K562 (cell line): ENCODE results near the gene ZSWIM6. TPM values are rescaled to one million over a fixed set of nuclear protein-coding genes. Genes with fewer than 3 reads are reported as not detected.
A peak's percentile ranks its signal among the peaks of the same experiment; 100 is the strongest.

Experiments
- ATAC-seq: fragments of 200-7000 bp; cut with Tn5 transposase; 3 replicates; pipeline ENCODE4 v1.9.1; 2020; ENCODE audit warnings: moderate library complexity
- BruUV-seq: library from RNA; stranded (reverse); fragments of 400-500 nt; replicated peaks from 2 replicates; lab custom pipeline; 2021; lab: Mats Ljungman, UMichigan
- CTCF ChIA-PET: fragments of 300-600 bp; formaldehyde crosslinking; extraction: SDS; loops from one replicate; lab custom pipeline; 2021; ENCODE audit warnings: low intra/inter-chr PET ratio; lab: Yijun Ruan, JAX
- POLR2A ChIA-PET: fragments of 300-600, 350-650 bp; sonication (Branson Sonifier 250); formaldehyde crosslinking; extraction: SDS; loops from one replicate; lab custom pipeline; 2021; ENCODE audit warnings: antibody characterized with exemption, inconsistent platforms; lab: Yijun Ruan, JAX
- DNase-seq, 4 experiments: peaks; one replicate each; pipeline versions ENCODE4 v3.0.0 to v3.0.0-alpha.2; 2011 to 2018; ENCODE audit warnings: low spot score in 3 of 4, mixed read lengths in 3 of 4; ENCODE audit errors: extremely low read depth in 1 of 4
- FAIRE-seq: peaks from 2 replicates; lab custom pipeline; 2011; peaks lifted over from hg19 to GRCh38; lab: Jason Lieb, UNC
- H2AFZ ChIP-seq: 2 replicates; pipeline ENCODE4 v1.6.0; 2011; ENCODE audit warnings: low read depth, low read length, control low read depth, inconsistent platforms
- H3K27ac ChIP-seq: fragments of 200-600 bp; 3 replicates; pipeline ENCODE4 v1.8.0; 2011; ENCODE audit warnings: low read depth, mild to moderate bottlenecking, control low read depth, inconsistent platforms, low read length, moderate library complexity, mixed read lengths; ENCODE audit errors: extremely low read depth
- H3K27me3 ChIP-seq, 2 experiments: fragments of 300-600 bp in 1 of 2; 2 replicates in 1 of 2; 3 replicates in 1 of 2; pipeline versions ENCODE4 v1.6.0 to v1.8.0; 2011; ENCODE audit warnings: inconsistent platforms in 2 of 2, low read length in 2 of 2, mild to moderate bottlenecking in 1 of 2, mixed read lengths in 1 of 2, moderate library complexity in 1 of 2; ENCODE audit not compliant: control insufficient read depth in 2 of 2, insufficient read depth in 2 of 2
- H3K36me3 ChIP-seq: fragments of 300-600 bp; 3 replicates; pipeline ENCODE4 v1.8.0; 2011; ENCODE audit warnings: mild to moderate bottlenecking, low read length, inconsistent platforms; ENCODE audit not compliant: control insufficient read depth, insufficient read depth
- H3K4me1 ChIP-seq, 2 experiments: fragments of 200-600 bp in 1 of 2; replicated peaks in 1 of 2; 2 replicates in 1 of 2; 3 replicates in 1 of 2; pipeline versions ENCODE4 v1.5.1 to v1.8.0; 2011; ENCODE audit warnings: inconsistent platforms in 2 of 2, low read length in 2 of 2, mild to moderate bottlenecking in 1 of 2, mixed read lengths in 1 of 2, moderate library complexity in 1 of 2; ENCODE audit not compliant: control insufficient read depth in 2 of 2, insufficient read depth in 2 of 2
- H3K4me2 ChIP-seq: 2 replicates; pipeline ENCODE4 v1.6.1; 2011; ENCODE audit warnings: low read length, control low read depth, inconsistent platforms, mixed read lengths; ENCODE audit not compliant: insufficient read depth
- H3K4me3 ChIP-seq: fragments of 200-600 bp; sonication (generic), shearing (Covaris generic); 2 replicates; pipeline ENCODE4 v1.5.1; 2016; ENCODE audit warnings: control low read depth, inconsistent platforms
- H3K79me2 ChIP-seq: fragments of 200-600 bp; 3 replicates; pipeline ENCODE4 v1.8.0; 2011; ENCODE audit warnings: low read length, inconsistent platforms; ENCODE audit not compliant: control insufficient read depth, insufficient read depth
- H3K9ac ChIP-seq, 2 experiments: 2 replicates each; pipeline versions ENCODE4 v1.6.0 to v1.6.1; 2011; ENCODE audit warnings: low read depth in 2 of 2, low read length in 2 of 2, control low read depth in 1 of 2, inconsistent platforms in 1 of 2, mild to moderate bottlenecking in 1 of 2, mixed read lengths in 1 of 2; ENCODE audit not compliant: insufficient read depth in 1 of 2
- H3K9me1 ChIP-seq: one replicate; pipeline ENCODE4 v1.6.0; 2011; ENCODE audit warnings: inconsistent platforms, mild to moderate bottlenecking, low read length, moderate library complexity; ENCODE audit not compliant: control insufficient read depth, insufficient read depth
- H3K9me3 ChIP-seq: replicated peaks from 2 replicates; pipeline ENCODE4 v1.5.1; 2011; ENCODE audit warnings: low read depth, low read length, inconsistent platforms; ENCODE audit not compliant: control insufficient read depth, insufficient read depth
- H4K20me1 ChIP-seq: replicated peaks from 2 replicates; pipeline ENCODE4 v1.6.1; 2011; ENCODE audit warnings: low read length, inconsistent platforms, mixed read lengths; ENCODE audit not compliant: control insufficient read depth, insufficient read depth
- CBX8 ChIP-seq: fragments of 200-600 bp; sonication (generic); IDR thresholded peaks from 2 replicates; pipeline ENCODE4 v1.6.1; 2012; ENCODE audit warnings: borderline replicate concordance, mixed run types, low read depth, mild to moderate bottlenecking, moderate library complexity, mixed read lengths, low read length, control low read depth, inconsistent platforms; ENCODE audit not compliant: poor library complexity, severe bottlenecking; ENCODE audit errors: extremely low read depth
- HNRNPH1 ChIP-seq: fragments of 200-400 bp; formaldehyde crosslinking; optimal IDR thresholded peaks from 2 replicates; pipeline ENCODE3; 2017; ENCODE audit warnings: low read depth, mild to moderate bottlenecking, low read length, moderate library complexity
- RBM15 ChIP-seq: fragments of 200-400 bp; formaldehyde crosslinking; IDR thresholded peaks from 2 replicates; pipeline ENCODE4 v1.6.1; 2018; ENCODE audit warnings: mild to moderate bottlenecking, low read length, moderate library complexity; ENCODE audit not compliant: insufficient read depth
- RUNX1 ChIP-seq: sonication (generic); IDR thresholded peaks from 2 replicates; pipeline ENCODE4 v1.6.1; 2016; ENCODE audit warnings: antibody characterized with exemption, low read depth
- WGBS: fragments of 100-300 bp; shearing (Covaris generic); methylation state at CpG from one replicate; pipeline ENCODE4 v1.1.6; 2016; ENCODE audit warnings: low coverage, mixed read lengths; ENCODE audit not compliant: insufficient coverage; ENCODE audit errors: missing lambda C conversion rate; 5-methylcytosine and 5-hydroxymethylcytosine counted together
- in situ Hi-C: fragments of 300-500 bp; cut with MboI; formaldehyde crosslinking; loops from 4 replicates; pipeline ENCODE4 v1.15.0; 2018; ENCODE audit warnings: inconsistent platforms, mixed read lengths
- intact Hi-C: fragments of 100-400 bp; cut with micrococcal nuclease; formaldehyde crosslinking; loops from 2 replicates; pipeline ENCODE4 v1.14.2; 2022
- polyA plus RNA-seq, 8 experiments: library from polyadenylated mRNA; depleted of rRNA in 4 of 8; stranded (reverse) in 5 of 8; unstranded in 3 of 8; fragments of >200 nt; fragmentation: Nextera tagmentation in 2 of 8; fragmentation: Illumina TruSeq in 1 of 8; extraction: Ambion mirVana in 2 of 8; extraction: Trizol in 1 of 8; gene quantifications; 2 replicates each; pipeline versions ENCODE4 v1.2.1 to v1.2.3, GENCODE V29; 2011 to 2014; ENCODE audit warnings: inconsistent platforms in 1 of 8, missing spikeins in 1 of 8
- total RNA-seq, 7 experiments: library from RNA; depleted of rRNA in 6 of 7; stranded (reverse); fragments of >200 nt in 6 of 7; fragmentation: Illumina TruSeq in 2 of 7; extraction: Trizol in 2 of 7; gene quantifications; 2 replicates each; pipeline versions ENCODE4 v1.2.1 to v1.2.3, GENCODE V29; 2011 to 2021; ENCODE audit warnings: low replicate concordance in 1 of 7
- TF ChIP-seq, protein P1 (sequence below): fragments of 450-650 bp; IDR thresholded peaks from 2 replicates; pipeline ENCODE4 v1.7.0; 2016; ENCODE audit warnings: borderline replicate concordance
- TF ChIP-seq, protein P2 (sequence below): fragments of 450-650 bp; formaldehyde crosslinking; IDR thresholded peaks from 2 replicates; pipeline ENCODE4 v1.4.0; 2020; ENCODE audit warnings: mild to moderate bottlenecking

ZSWIM6 gene
- total and polyA plus RNA-seq, 9 of the 15 experiments (the other 6 are each of a cell fraction or from before 2014, with no cell fraction given): 0.81 to 3.2 (median 2.0) TPM

DNA sequence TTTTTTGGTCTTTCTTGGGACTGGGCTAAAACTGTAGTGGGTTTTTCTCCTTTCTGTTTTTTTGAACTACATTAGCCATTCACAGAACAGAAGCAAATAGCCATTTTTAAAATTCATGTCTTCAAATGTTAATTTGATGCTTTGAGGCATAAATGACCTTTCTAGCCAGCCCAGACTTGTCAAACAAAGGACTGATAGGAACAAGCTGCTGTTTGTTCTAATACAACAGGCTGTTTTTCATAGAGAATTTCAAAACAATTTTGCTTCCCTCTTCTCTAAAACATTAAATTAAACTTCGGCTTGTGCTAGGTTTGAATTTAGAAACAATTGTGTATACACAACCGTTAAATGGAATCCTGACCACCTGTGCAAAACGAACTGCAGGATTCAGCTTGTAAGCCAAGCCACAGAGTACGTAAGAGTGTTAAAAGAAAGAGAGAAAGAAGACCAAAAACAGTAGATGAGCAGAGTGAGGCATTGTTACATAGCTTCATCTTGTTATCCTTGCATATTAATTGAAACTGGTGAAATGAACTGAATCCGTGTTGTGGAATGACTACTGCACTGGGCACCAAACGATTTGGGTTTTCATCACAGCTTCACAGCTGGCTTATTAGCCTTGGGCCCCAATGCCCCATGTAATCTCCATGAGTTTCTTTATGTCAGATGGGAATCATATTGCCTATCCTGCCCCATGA is 100.0 kb downstream of the ZSWIM6 start:
- Histone ChIP-seq H3K9me3 (no peaks in the 10 kb centered on the region), H3K4me2 (no peak overlapping the region), H2AFZ (no peak overlapping the region), H3K27ac (no peak overlapping the region), H3K9me1 (no peaks in the 10 kb centered on the region), H3K4me3 (no peak overlapping the region), H4K20me1 (no peaks in the 10 kb centered on the region; the same call in 1 of the 2 replicates), H3K4me1 (no peaks in the 10 kb centered on the region; a peak in 1 of 5 replicates), H3K9ac (no peak overlapping the region), H3K79me2 (no peaks in the 10 kb centered on the region), H3K36me3 (no peaks in the 10 kb centered on the region), H3K27me3 (peaks cover 4% of the 10 kb centered on the region in 2 experiments; a peak in 2 of 5 replicates)
- DNase-seq (no peak), ATAC-seq (no peak), FAIRE-seq (no peak)
- 2% methylated on average over 6 of the region's 6 CpGs for WGBS
- ChIA-PET POLR2A (no interaction called here), CTCF (no interaction called here)
- TF ChIP-seq, protein P1, sequence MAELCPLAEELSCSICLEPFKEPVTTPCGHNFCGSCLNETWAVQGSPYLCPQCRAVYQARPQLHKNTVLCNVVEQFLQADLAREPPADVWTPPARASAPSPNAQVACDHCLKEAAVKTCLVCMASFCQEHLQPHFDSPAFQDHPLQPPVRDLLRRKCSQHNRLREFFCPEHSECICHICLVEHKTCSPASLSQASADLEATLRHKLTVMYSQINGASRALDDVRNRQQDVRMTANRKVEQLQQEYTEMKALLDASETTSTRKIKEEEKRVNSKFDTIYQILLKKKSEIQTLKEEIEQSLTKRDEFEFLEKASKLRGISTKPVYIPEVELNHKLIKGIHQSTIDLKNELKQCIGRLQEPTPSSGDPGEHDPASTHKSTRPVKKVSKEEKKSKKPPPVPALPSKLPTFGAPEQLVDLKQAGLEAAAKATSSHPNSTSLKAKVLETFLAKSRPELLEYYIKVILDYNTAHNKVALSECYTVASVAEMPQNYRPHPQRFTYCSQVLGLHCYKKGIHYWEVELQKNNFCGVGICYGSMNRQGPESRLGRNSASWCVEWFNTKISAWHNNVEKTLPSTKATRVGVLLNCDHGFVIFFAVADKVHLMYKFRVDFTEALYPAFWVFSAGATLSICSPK: no peak
- TF ChIP-seq RUNX1 (no peak), CBX8 (peak; percentile 62), RBM15 (no peak), HNRNPH1 (no peak)
- TF ChIP-seq, protein P2, sequence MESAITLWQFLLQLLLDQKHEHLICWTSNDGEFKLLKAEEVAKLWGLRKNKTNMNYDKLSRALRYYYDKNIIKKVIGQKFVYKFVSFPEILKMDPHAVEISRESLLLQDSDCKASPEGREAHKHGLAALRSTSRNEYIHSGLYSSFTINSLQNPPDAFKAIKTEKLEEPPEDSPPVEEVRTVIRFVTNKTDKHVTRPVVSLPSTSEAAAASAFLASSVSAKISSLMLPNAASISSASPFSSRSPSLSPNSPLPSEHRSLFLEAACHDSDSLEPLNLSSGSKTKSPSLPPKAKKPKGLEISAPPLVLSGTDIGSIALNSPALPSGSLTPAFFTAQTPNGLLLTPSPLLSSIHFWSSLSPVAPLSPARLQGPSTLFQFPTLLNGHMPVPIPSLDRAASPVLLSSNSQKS (CRISPR knock-in tag): no peak
- no TSS peak for BruUV-seq
- in situ Hi-C loops: no loop called here
- intact Hi-C loops: loop anchor here (10.0 kb wide), 1 partner anchor 223 kb away; no protein-coding TSS in a partner anchor
